ENCODE data around the gene STYX.

- TF ChIP-seq POLR2A (IDR thresholded peaks at IDR 0.05) (no peak), CTCF (IDR thresholded peaks at IDR 0.05) (no peak)
Measured at GRCh38 chr14:52701223-52701622, 28.7 kb upstream of the STYX start.
